Measurements from ENCODE around the gene AEBP2. TPM values are rescaled to one million over a fixed set of nuclear protein-coding genes. Genes with fewer than 3 reads are reported as not detected.
A peak's percentile ranks its signal among the peaks of the same experiment; 100 is the strongest.
"Not testable (repeated sequence)": the region's sequence is repeated elsewhere in the genome, so short reads cannot be mapped to it uniquely, and the experiment has no call there.

AEBP2 gene
- total and polyA plus RNA-seq, 2 experiments from 2014 or later = 13.6 to 23.0 TPM

- no peak for TF ChIP-seq CTCF (IDR thresholded peaks at IDR 0.05; ENCODE audit: low read depth, low read length)
- Histone ChIP-seq H3K36me3 (no peaks in the 10 kb centered on the region), H3K4me3 (no peak overlapping the region)
Observed at GRCh38 chr12:19398376-19399363, 40.6 kb upstream of the AEBP2 start.

GRCh38 chr12:19400649-19401285 lies 38.5 kb upstream of the AEBP2 start:
- H3K36me3 ChIP-seq; H3K4me3 ChIP-seq; H3K9me3 ChIP-seq (ENCODE audit: low read depth); H3K4me1 ChIP-seq (ENCODE audit: low read depth); DNase-seq (ENCODE audit: low read depth in 1 of 2, low spot score in 1 of 2); H3K27me3 ChIP-seq; H3K27ac ChIP-seq: not testable (repeated sequence)

More at GRCh38 chr12:19398376-19399363, 40.6 kb upstream of the AEBP2 start:
- peak in 1 of 2 donors; percentile 38 for DNase-seq (ENCODE audit: low read depth in 1 of 2, low spot score in 1 of 2)
- Histone ChIP-seq H3K27ac (no peak overlapping the region), H3K9me3 (ENCODE audit: low read depth) (no peaks in the 10 kb centered on the region), H3K27me3 (no peaks in the 10 kb centered on the region), H3K4me1 (ENCODE audit: low read depth) (no peaks in the 10 kb centered on the region)

- TF ChIP-seq CTCF (IDR thresholded peaks at IDR 0.05; ENCODE audit: low read depth, low read length) = no peak
- Histone ChIP-seq H3K27me3 (no peaks in the 10 kb centered on the region), H3K4me3 (no peak overlapping the region), H3K36me3 (no peaks in the 10 kb centered on the region), H3K9me3 (ENCODE audit: low read depth) (no peaks in the 10 kb centered on the region), H3K27ac (no peak overlapping the region), H3K4me1 (ENCODE audit: low read depth) (no peaks in the 10 kb centered on the region)
- DNase-seq (ENCODE audit: low read depth in 1 of 2, low spot score in 1 of 2) = no peak
Observed at GRCh38 chr12:19402211-19402610, 37.1 kb upstream of the AEBP2 start.

GRCh38 chr12:19402743-19403431 lies 36.4 kb upstream of the AEBP2 start:
- TF ChIP-seq CTCF (IDR thresholded peaks at IDR 0.05; ENCODE audit: low read depth, low read length) = no peak
- Histone ChIP-seq H3K4me1 (ENCODE audit: low read depth) (no peaks in the 10 kb centered on the region), H3K9me3 (ENCODE audit: low read depth) (no peaks in the 10 kb centered on the region), H3K4me3 (no peak overlapping the region), H3K27me3 (no peaks in the 10 kb centered on the region), H3K36me3 (no peaks in the 10 kb centered on the region), H3K27ac (no peak overlapping the region)
- peak; percentile 23 to 83 for DNase-seq (ENCODE audit: low read depth in 1 of 2, low spot score in 1 of 2)

GRCh38 chr12:19404242-19404880 lies 34.9 kb upstream of the AEBP2 start:
- no peak for DNase-seq (ENCODE audit: low read depth in 1 of 2, low spot score in 1 of 2)
- H3K27me3 ChIP-seq = no peaks in the 10 kb centered on the region
- H3K27ac ChIP-seq = no peak overlapping the region
- H3K9me3 ChIP-seq (ENCODE audit: low read depth) = no peaks in the 10 kb centered on the region
- no peak for TF ChIP-seq CTCF (IDR thresholded peaks at IDR 0.05; ENCODE audit: low read depth, low read length)
- no peaks in the 10 kb centered on the region for H3K4me1 ChIP-seq (ENCODE audit: low read depth)
- H3K36me3 ChIP-seq = no peaks in the 10 kb centered on the region
- H3K4me3 ChIP-seq = no peak overlapping the region

Measured in cardiac muscle cell (in vitro differentiated cells and primary cell).